ENCODE measurements around the gene SOX1. TPM values are rescaled to one million over a fixed set of nuclear protein-coding genes. Genes with fewer than 3 reads are reported as not detected.
A peak's percentile ranks its signal among the peaks of the same experiment; 100 is the strongest.

SOX1 gene
- polyA plus RNA-seq, 4 donors, result 0.03 TPM; not detected in 3

DNA sequence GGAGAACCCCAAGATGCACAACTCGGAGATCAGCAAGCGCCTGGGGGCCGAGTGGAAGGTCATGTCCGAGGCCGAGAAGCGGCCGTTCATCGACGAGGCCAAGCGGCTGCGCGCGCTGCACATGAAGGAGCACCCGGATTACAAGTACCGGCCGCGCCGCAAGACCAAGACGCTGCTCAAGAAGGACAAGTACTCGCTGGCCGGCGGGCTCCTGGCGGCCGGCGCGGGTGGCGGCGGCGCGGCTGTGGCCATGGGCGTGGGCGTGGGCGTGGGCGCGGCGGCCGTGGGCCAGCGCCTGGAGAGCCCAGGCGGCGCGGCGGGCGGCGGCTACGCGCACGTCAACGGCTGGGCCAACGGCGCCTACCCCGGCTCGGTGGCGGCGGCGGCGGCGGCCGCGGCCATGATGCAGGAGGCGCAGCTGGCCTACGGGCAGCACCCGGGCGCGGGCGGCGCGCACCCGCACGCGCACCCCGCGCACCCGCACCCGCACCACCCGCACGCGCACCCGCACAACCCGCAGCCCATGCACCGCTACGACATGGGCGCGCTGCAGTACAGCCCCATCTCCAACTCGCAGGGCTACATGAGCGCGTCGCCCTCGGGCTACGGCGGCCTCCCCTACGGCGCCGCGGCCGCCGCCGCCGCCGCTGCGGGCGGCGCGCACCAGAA, 1.1 kb downstream of the SOX1 start:
- DNase-seq (no peak), FAIRE-seq (no peak)
- WGBS, 3 donors, result 5 to 9% (median 6%) methylated on average over 25 to 103 of the region's 103 CpGs
- H3K4me1 ChIP-seq (ENCODE audit: control insufficient read depth in 3 of 3, insufficient read depth in 2 of 3, low read depth in 1 of 3, low read length in 2 of 3), result no peaks in the 10 kb centered on the region
- peaks cover 35 to 67% (median 42%) of the 10 kb centered on the region in 3 donors for H3K27me3 ChIP-seq (ENCODE audit: control insufficient read depth in 3 of 3, insufficient read depth in 3 of 3, low read length in 3 of 3)
- peak overlapping the region in 1 of 3 donors; percentile 24 for H3K4me3 ChIP-seq (ENCODE audit: low read depth in 1 of 3, low read length in 3 of 3)
- no peak overlapping the region for H3K27ac ChIP-seq (ENCODE audit: low read depth in 1 of 3, low read length in 2 of 3)
- no peaks in the 10 kb centered on the region for H3K36me3 ChIP-seq (ENCODE audit: control insufficient read depth in 3 of 3, insufficient read depth in 2 of 3, low read depth in 1 of 3, low read length in 3 of 3)
- H3K9me3 ChIP-seq (ENCODE audit: control insufficient read depth in 2 of 2, insufficient read depth in 1 of 2, low read depth in 1 of 2, low read length in 1 of 2), result no peaks in the 10 kb centered on the region

DNA sequence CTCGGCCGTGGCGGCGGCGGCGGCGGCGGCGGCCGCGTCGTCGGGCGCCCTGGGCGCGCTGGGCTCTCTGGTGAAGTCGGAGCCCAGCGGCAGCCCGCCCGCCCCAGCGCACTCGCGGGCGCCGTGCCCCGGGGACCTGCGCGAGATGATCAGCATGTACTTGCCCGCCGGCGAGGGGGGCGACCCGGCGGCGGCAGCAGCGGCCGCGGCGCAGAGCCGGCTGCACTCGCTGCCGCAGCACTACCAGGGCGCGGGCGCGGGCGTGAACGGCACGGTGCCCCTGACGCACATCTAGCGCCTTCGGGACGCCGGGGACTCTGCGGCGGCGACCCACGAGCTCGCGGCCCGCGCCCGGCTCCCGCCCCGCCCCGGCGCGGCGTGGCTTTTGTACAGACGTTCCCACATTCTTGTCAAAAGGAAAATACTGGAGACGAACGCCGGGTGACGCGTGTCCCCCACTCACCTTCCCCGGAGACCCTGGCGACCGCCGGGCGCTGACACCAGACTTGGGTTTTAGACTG, 1.7 kb downstream of the SOX1 start:
- no peak for FAIRE-seq
- H3K4me3 ChIP-seq (ENCODE audit: low read depth in 1 of 3, low read length in 3 of 3), result peak overlapping the region in 1 of 3 donors; percentile 24

DNA sequence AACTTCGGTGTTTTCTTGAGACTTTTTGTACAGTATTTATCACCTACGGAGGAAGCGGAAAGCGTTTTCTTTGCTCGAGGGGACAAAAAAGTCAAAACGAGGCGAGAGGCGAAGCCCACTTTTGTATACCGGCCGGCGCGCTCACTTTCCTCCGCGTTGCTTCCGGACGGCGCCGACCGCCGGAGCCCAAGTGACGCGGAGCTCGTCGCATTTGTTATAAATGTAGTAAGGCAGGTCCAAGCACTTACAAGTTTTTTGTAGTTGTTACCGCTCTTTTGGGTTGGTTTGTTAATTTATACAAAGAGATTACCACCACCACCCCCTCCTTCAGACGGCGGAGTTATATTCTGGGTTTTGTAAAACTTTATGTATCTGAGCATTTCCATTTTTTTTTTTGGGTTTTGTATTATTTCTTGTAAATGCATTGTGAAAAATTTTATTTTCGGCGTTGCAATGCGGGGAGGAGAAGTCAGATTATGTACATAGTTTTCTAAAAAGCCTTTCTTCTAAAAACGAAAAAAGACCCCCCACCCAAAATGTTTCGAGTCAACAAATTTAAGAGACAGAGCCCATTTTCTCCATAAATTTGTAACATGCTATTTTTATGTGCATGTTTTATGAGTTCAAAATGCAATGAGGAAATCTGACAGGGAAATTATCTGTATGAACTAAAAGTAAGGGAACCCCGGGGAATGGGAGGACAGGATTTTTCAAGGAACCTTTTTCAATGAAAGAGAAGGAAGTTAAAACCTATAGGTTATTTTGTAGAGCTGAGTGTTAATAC, 2.3 kb downstream of the SOX1 start:
- H3K36me3 ChIP-seq (ENCODE audit: control insufficient read depth in 3 of 3, insufficient read depth in 2 of 3, low read depth in 1 of 3, low read length in 3 of 3), result no peaks in the 10 kb centered on the region
- no peak for DNase-seq
- FAIRE-seq, result no peak
- no peak overlapping the region for H3K4me3 ChIP-seq (ENCODE audit: low read depth in 1 of 3, low read length in 3 of 3)
- no peak overlapping the region for H3K27ac ChIP-seq (ENCODE audit: low read depth in 1 of 3, low read length in 2 of 3)
- WGBS, 3 donors, result 6 to 20% (median 17%) methylated on average over 33 of the region's 33 CpGs
- H3K27me3 ChIP-seq (ENCODE audit: control insufficient read depth in 3 of 3, insufficient read depth in 3 of 3, low read length in 3 of 3), result peaks cover 41 to 64% (median 43%) of the 10 kb centered on the region in 3 donors
- no peaks in the 10 kb centered on the region for H3K4me1 ChIP-seq (ENCODE audit: control insufficient read depth in 3 of 3, insufficient read depth in 2 of 3, low read depth in 1 of 3, low read length in 2 of 3)
- H3K9me3 ChIP-seq (ENCODE audit: control insufficient read depth in 2 of 2, insufficient read depth in 1 of 2, low read depth in 1 of 2, low read length in 1 of 2), result no peaks in the 10 kb centered on the region

More for the DNA sequence above, 1.7 kb downstream of the SOX1 start:
- H3K27me3 ChIP-seq (ENCODE audit: control insufficient read depth in 3 of 3, insufficient read depth in 3 of 3, low read length in 3 of 3), result peaks cover 40 to 65% (median 42%) of the 10 kb centered on the region in 3 donors
- 3 to 6% (median 4%) methylated on average over 46 to 80 of the region's 80 CpGs for WGBS, 3 donors
- DNase-seq, result no peak
- H3K36me3 ChIP-seq (ENCODE audit: control insufficient read depth in 3 of 3, insufficient read depth in 2 of 3, low read depth in 1 of 3, low read length in 3 of 3), result no peaks in the 10 kb centered on the region
- no peak overlapping the region for H3K27ac ChIP-seq (ENCODE audit: low read depth in 1 of 3, low read length in 2 of 3)
- H3K4me1 ChIP-seq (ENCODE audit: control insufficient read depth in 3 of 3, insufficient read depth in 2 of 3, low read depth in 1 of 3, low read length in 2 of 3), result no peaks in the 10 kb centered on the region
- no peaks in the 10 kb centered on the region for H3K9me3 ChIP-seq (ENCODE audit: control insufficient read depth in 2 of 2, insufficient read depth in 1 of 2, low read depth in 1 of 2, low read length in 1 of 2)

DNA sequence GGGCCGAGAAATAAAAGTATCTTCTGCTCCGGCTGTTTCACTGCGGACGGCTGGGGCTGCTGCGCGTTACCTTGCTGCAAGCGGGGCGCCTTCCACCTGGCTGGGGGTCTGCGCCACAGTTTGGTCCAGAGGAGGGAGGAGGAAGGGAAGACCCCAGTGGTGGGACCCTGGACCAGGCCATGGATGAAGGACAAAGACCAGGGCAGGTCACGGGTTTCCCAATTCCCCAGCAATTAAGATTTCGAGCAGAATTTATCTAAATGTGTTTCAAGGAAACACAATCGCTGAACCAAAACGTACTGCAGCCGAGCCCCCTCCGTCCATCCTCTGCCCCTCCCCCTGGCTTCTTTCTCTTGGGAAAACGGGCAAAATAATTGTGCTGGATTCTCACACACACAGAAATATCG, 2.9 kb downstream of the SOX1 start:
- WGBS, 3 donors, result 12 to 17% (median 16%) methylated on average over 17 of the region's 17 CpGs
- DNase-seq, result no peak
- FAIRE-seq, result no peak

DNA sequence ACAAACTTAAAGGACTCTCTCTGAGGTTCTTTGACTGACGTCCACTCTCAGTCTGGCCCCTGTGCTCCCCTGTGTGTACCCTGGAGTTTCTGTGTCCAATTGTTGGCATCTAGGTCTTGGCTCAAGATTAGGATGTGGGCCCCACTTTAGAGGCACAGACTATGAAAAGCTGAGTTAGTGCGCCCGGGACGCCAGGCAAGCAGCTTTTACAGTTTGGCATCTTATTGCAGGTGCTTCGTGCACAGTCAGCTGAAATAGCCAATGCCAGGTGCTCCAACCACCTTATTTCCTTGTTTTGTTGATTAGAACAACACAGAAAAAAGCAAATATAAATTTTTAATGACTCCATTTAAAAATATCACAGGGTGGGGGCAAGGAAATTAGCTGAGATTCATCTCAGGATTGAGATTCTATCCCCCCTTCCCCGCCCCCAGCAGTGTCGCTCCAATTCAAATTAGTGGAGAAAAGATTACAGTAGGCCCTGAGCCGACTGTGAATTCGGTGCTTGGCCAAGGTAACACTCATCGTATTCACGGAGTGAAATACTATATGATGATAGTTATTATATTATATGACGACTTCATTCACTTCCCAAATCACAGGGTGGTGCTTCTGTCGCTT, 4.3 kb downstream of the SOX1 start:
- no peaks in the 10 kb centered on the region for H3K9me3 ChIP-seq (ENCODE audit: control insufficient read depth in 2 of 2, insufficient read depth in 1 of 2, low read depth in 1 of 2, low read length in 1 of 2)
- H3K27me3 ChIP-seq (ENCODE audit: control insufficient read depth in 3 of 3, insufficient read depth in 3 of 3, low read length in 3 of 3), result peaks cover 42 to 64% (median 42%) of the 10 kb centered on the region in 3 donors

More for the DNA sequence above, 2.9 kb downstream of the SOX1 start:
- Histone ChIP-seq H3K27ac (ENCODE audit: low read depth in 1 of 3, low read length in 2 of 3) (no peak overlapping the region), H3K4me3 (ENCODE audit: low read depth in 1 of 3, low read length in 3 of 3) (no peak overlapping the region), H3K27me3 (ENCODE audit: control insufficient read depth in 3 of 3, insufficient read depth in 3 of 3, low read length in 3 of 3) (peaks cover 43 to 64% (median 45%) of the 10 kb centered on the region in 3 donors), H3K9me3 (ENCODE audit: control insufficient read depth in 2 of 2, insufficient read depth in 1 of 2, low read depth in 1 of 2, low read length in 1 of 2) (no peaks in the 10 kb centered on the region), H3K4me1 (ENCODE audit: control insufficient read depth in 3 of 3, insufficient read depth in 2 of 3, low read depth in 1 of 3, low read length in 2 of 3) (no peaks in the 10 kb centered on the region), H3K36me3 (ENCODE audit: control insufficient read depth in 3 of 3, insufficient read depth in 2 of 3, low read depth in 1 of 3, low read length in 3 of 3) (no peaks in the 10 kb centered on the region)

DNA sequence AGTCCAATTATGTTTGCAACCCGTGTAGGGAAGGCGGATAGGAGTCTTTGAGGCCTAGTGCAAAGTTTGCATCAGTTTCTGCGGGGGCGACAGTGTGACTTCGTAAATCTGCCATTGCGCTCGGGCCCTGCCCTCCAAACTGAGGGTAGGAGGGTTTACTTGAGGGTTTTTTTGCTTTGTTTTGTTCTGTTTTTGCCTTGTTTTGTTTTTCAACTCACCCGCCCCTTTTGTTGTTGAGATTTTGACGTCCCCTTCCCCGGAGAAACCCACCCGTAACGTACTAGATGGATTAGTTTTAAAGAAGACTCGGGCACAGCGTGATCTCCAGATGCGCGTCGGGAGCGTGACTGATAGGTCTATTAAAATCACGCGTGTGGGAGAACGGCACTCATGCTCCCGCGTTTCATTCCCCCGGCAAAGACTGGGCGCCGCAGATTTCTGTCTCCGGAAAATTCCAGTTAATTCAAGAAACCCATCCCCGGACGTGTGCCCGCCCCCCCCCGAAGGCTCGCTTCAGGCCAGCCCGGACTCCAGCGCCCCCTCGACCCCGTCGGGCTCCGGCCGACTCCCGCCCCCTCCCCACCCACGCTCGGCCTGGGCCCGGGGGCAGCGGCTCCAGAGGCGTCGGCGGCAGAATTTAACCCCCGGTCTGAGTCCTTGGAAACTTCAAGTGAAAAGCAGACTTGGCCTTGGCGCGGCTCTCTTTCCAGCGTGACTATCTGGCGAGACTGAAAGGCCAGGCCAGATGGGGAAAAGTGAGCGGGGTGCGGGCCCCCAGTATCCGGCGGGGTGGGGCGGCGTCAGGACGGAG, 5.0 kb downstream of the SOX1 start:
- Histone ChIP-seq H3K27me3 (ENCODE audit: control insufficient read depth in 3 of 3, insufficient read depth in 3 of 3, low read length in 3 of 3) (peaks cover 36 to 62% (median 42%) of the 10 kb centered on the region in 3 donors), H3K4me3 (ENCODE audit: low read depth in 1 of 3, low read length in 3 of 3) (no peak overlapping the region)
- FAIRE-seq, result no peak

More for the DNA sequence above, 4.3 kb downstream of the SOX1 start:
- WGBS, 3 donors, result 15 to 19% (median 16%) methylated on average over 13 of the region's 13 CpGs
- DNase-seq, result no peak
- H3K4me1 ChIP-seq (ENCODE audit: control insufficient read depth in 3 of 3, insufficient read depth in 2 of 3, low read depth in 1 of 3, low read length in 2 of 3), result no peaks in the 10 kb centered on the region
- no peaks in the 10 kb centered on the region for H3K36me3 ChIP-seq (ENCODE audit: control insufficient read depth in 3 of 3, insufficient read depth in 2 of 3, low read depth in 1 of 3, low read length in 3 of 3)
- H3K4me3 ChIP-seq (ENCODE audit: low read depth in 1 of 3, low read length in 3 of 3), result no peak overlapping the region
- H3K27ac ChIP-seq (ENCODE audit: low read depth in 1 of 3, low read length in 2 of 3), result no peak overlapping the region
- no peak for FAIRE-seq

DNA sequence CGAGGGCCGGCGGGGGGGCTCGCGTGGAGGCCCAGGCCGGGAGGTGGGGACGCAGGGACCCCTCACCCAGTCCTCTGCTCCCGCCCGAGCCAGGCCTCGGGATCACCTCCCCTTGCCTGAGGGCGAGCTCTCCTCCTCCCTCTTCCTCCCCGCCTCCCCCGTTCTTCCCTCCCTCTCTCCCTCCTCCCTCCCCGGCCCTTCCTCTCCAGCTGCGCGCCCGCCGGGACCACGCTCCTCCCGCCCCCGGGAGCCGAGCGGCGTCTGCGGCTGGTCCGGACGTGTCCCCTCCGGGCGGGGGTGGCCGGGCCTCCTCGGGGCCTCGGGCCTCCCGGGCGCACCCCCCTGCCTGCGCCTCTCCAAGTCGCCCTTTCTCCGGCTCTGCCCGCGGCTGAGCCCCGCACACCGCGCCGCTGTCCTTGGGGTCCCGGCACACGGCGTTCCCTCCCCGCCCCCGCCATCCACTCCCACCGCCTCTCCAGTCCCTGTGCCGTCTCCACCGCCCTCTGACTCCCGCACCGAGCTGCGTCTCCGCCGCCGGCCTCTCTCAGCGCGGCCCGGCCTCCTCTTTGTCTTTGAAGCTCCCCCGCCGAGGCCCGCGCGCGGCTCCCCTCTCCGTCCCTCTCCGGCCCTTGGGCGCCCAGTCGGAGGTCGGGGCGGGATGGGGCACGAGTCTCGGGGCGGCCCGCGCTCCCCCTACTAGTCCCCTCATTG, 5.7 kb downstream of the SOX1 start:
- FAIRE-seq (no peak), DNase-seq (no peak)
- no peaks in the 10 kb centered on the region for H3K9me3 ChIP-seq (ENCODE audit: control insufficient read depth in 2 of 2, insufficient read depth in 1 of 2, low read depth in 1 of 2, low read length in 1 of 2)
- H3K27me3 ChIP-seq (ENCODE audit: control insufficient read depth in 3 of 3, insufficient read depth in 3 of 3, low read length in 3 of 3), result peaks cover 32 to 63% (median 42%) of the 10 kb centered on the region in 3 donors
- no peaks in the 10 kb centered on the region for H3K4me1 ChIP-seq (ENCODE audit: control insufficient read depth in 3 of 3, insufficient read depth in 2 of 3, low read depth in 1 of 3, low read length in 2 of 3)
- H3K27ac ChIP-seq (ENCODE audit: low read depth in 1 of 3, low read length in 2 of 3), result no peak overlapping the region
- no peaks in the 10 kb centered on the region for H3K36me3 ChIP-seq (ENCODE audit: control insufficient read depth in 3 of 3, insufficient read depth in 2 of 3, low read depth in 1 of 3, low read length in 3 of 3)
- H3K4me3 ChIP-seq (ENCODE audit: low read depth in 1 of 3, low read length in 3 of 3), result no peak overlapping the region
- WGBS, 3 donors, result 3 to 6% (median 5%) methylated on average over 39 to 77 of the region's 77 CpGs

More for the DNA sequence above, 5.0 kb downstream of the SOX1 start:
- Histone ChIP-seq H3K9me3 (ENCODE audit: control insufficient read depth in 2 of 2, insufficient read depth in 1 of 2, low read depth in 1 of 2, low read length in 1 of 2) (no peaks in the 10 kb centered on the region), H3K4me1 (ENCODE audit: control insufficient read depth in 3 of 3, insufficient read depth in 2 of 3, low read depth in 1 of 3, low read length in 2 of 3) (no peaks in the 10 kb centered on the region), H3K36me3 (ENCODE audit: control insufficient read depth in 3 of 3, insufficient read depth in 2 of 3, low read depth in 1 of 3, low read length in 3 of 3) (no peaks in the 10 kb centered on the region), H3K27ac (ENCODE audit: low read depth in 1 of 3, low read length in 2 of 3) (no peak overlapping the region)
- WGBS, 3 donors, result 9 to 17% (median 10%) methylated on average over 52 to 59 of the region's 59 CpGs
- no peak for DNase-seq
